SK-N-MC (cell line): Measurements from ENCODE around the gene ACO1.
A peak's percentile ranks its signal among the peaks of the same experiment; 100 is the strongest.

Experiments used
- DNase-seq: peaks from one replicate; pipeline ENCODE4 v3.0.0-alpha.2; 2011; ENCODE audit warnings: low read depth, low spot score
- H3K27ac ChIP-seq: fragments of 200-600 bp; sonication (generic); 2 replicates; pipeline ENCODE4 v1.5.1; 2016; ENCODE audit warnings: mixed run types
- H3K36me3 ChIP-seq: fragments of 200-600 bp; sonication (generic); 2 replicates; pipeline ENCODE4 v1.6.1; 2017; ENCODE audit warnings: antibody characterized with exemption, low read length, mixed read lengths; ENCODE audit not compliant: insufficient read depth
- H3K4me3 ChIP-seq: fragments of 200-600 bp; sonication (generic); 2 replicates; pipeline ENCODE4 v1.5.1; 2016
- H3K9ac ChIP-seq: fragments of 200-600 bp; sonication (generic); 2 replicates; pipeline ENCODE4 v1.8.0; 2017; ENCODE audit warnings: mixed run types, mixed read lengths; ENCODE audit not compliant: insufficient read length
- H3K9me3 ChIP-seq: fragments of 200-600 bp; sonication (generic); 2 replicates; pipeline ENCODE4 v1.6.1; 2017; ENCODE audit warnings: low read depth, mild to moderate bottlenecking, antibody characterized with exemption, low read length, moderate library complexity, mixed read lengths
- EZH2 ChIP-seq: fragments of 200-600 bp; sonication (generic); IDR thresholded peaks from one replicate; pipeline ENCODE4 v1.6.1; 2017; ENCODE audit warnings: antibody characterized with exemption
- FOXP2 ChIP-seq: optimal IDR thresholded peaks from 2 replicates; pipeline ENCODE3; 2011; ENCODE audit warnings: mild to moderate bottlenecking, moderate library complexity; ENCODE audit not compliant: insufficient read depth; ENCODE audit errors: extremely low read length, control extremely low read depth
- POLR2AphosphoS5 ChIP-seq: IDR thresholded peaks from 2 replicates; pipeline ENCODE4 v1.6.1; 2012; ENCODE audit warnings: mild to moderate bottlenecking, low read depth, low read length, borderline replicate concordance

ACO1 gene

DNA sequence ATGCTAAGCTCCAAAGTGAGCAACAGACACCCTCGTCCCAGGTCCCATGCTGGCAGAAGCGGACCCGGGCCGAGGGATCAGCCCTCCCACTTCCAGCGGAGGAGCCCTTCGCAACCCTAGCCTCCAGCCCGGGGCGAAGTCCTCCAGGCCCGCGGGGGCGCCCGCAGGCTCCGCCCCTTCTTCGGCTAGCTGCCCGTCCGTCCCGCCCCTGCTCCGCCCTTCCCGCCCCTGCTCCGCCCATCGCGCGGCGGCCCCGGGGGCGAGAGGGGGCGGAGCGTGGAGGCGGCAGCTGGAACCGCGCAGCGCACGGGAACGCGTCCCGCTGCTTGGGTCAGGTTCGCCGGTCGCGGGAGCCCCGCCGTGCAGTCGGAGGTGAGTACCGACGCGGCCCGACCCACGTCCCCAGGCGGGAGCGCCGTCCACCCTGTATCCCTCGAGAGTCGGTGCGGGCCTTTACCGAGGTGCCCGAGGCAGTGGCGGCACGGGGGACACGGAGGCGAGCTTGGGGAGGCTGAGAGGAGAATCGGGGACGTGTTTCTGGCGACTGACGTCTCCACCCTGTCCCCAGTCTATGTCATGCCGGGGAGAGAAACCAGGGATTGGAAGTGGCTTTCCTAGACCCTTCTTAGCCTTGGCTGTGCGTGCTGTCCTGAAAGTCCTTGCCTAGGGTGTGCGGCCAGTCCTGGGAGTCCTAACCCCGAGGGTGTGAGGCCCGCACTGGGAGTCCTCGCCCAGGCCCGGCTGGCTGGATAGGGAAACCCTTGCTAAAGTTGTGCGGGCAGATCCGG is at the start of gene ACO1:
TSS of gene ACO1 (plus strand) at position 280 of the 788 bp plus-strand sequence. CDS start 20,864 bp downstream, outside the sequence.
- no peaks in the 10 kb centered on the region for H3K9me3 ChIP-seq
- H3K27ac ChIP-seq: no peak within 1 kb of the TSS
- peak within 1 kb of the TSS; percentile 84 for H3K4me3 ChIP-seq
- DNase-seq: no peak
- TF ChIP-seq POLR2AphosphoS5 (peak; percentile 77; the same call in 1 of the 2 replicates), EZH2 (no peak), FOXP2 (peak; percentile 46)
- H3K9ac ChIP-seq: peak within 1 kb of the TSS; percentile 66
- no peaks in the 10 kb centered on the region for H3K36me3 ChIP-seq

DNA sequence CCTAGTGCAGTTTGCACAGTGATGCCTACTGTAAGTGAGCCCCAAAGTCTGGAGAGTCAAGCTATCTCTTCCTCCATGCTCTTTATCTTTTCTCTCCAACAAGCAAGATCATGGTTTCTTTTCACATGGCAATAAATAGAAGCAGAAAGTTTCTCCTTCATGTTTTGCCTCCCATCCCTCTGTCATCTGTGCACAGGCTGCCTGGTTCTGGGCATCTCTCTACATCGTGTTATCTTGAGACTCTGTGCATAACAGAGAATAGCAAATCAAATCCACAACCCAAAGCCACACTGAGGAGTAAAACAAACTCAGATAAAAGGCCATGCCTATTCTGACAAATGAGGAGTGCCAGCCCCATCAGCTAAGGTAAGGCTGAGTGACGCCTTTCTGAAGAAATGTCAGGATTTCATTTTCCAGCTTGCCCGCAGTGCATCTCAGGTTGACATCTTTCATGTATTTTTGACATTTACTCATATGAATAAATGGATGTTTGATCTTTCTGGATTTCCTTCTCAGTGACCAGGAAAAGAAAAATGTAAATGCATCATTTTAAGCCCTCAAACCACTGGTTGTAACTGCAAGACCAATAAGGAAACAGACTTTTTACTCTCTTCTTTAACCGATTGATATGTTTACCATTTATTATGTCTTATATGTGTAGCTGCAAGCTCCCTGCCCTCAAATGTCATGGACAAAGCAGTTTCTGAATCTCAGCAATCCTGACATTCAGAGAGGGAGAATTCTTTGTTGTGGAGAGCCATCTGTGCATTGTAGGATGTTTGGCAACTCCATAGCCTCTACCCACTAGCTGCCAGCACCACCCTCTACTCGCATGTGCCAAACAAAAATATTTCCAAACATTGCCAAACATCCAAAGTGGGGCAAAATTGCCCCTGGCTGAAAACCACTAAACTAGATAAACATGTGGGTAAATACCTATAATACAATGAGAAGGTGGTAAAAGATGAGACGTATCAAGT is 49.2 kb upstream of the ACO1 start:
- no peaks in the 10 kb centered on the region for H3K36me3 ChIP-seq
- no peaks in the 10 kb centered on the region; the same call in 1 of the 2 replicates for H3K9me3 ChIP-seq
- no peak overlapping the region for H3K27ac ChIP-seq
- TF ChIP-seq POLR2AphosphoS5: no peak
- no peak for TF ChIP-seq FOXP2
- no peak for TF ChIP-seq EZH2
- no peak for DNase-seq
- H3K9ac ChIP-seq: no peak overlapping the region
- no peak overlapping the region for H3K4me3 ChIP-seq

DNA sequence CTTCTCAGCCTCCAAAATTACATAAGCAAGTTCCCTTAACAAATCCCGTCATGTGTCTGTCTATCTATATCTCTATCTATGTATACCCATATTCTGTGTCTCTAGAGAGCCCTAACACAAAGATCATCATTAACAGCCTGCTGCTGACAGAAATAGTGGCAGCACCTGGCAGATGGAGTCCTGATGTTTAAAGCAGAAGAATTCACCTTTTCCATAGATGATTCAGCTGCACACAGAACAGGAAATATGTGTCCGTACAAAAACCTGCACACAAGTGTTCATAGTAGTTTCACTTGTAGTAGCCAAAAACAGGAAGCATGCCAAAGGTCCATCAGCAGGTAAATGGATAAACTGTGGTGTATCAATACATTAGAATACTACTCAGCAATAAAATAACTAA is 45.0 kb upstream of the ACO1 start:
- Histone ChIP-seq H3K9ac (no peak overlapping the region), H3K27ac (no peak overlapping the region), H3K9me3 (no peaks in the 10 kb centered on the region), H3K36me3 (no peaks in the 10 kb centered on the region), H3K4me3 (no peak overlapping the region)
- no peak for TF ChIP-seq POLR2AphosphoS5
- no peak for TF ChIP-seq FOXP2
- TF ChIP-seq EZH2: no peak
- DNase-seq: no peak

DNA sequence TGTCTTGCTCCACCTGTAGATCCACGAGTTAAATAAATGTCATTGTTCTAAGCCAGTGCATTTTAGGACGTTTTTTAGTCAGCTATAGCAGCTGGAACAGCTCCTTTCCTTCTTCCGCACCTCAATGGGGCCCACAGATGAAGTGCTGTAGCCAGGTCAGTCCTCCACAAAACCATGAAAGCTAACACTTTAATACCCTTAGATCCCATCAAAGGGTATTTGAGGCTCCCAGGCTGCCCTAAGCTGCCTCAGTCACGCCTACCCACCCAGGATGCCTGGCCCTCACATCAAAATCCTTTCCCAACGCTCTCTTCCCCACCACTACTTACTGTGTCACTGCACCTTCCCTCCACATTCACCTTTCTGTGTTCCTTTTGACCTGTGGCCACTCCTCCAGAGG is 44.1 kb upstream of the ACO1 start:
- no peak for DNase-seq
- no peak for TF ChIP-seq EZH2
- TF ChIP-seq POLR2AphosphoS5: no peak
- no peak for TF ChIP-seq FOXP2
- Histone ChIP-seq H3K27ac (no peak overlapping the region), H3K9ac (no peak overlapping the region), H3K9me3 (no peaks in the 10 kb centered on the region), H3K36me3 (no peaks in the 10 kb centered on the region), H3K4me3 (no peak overlapping the region)

DNA sequence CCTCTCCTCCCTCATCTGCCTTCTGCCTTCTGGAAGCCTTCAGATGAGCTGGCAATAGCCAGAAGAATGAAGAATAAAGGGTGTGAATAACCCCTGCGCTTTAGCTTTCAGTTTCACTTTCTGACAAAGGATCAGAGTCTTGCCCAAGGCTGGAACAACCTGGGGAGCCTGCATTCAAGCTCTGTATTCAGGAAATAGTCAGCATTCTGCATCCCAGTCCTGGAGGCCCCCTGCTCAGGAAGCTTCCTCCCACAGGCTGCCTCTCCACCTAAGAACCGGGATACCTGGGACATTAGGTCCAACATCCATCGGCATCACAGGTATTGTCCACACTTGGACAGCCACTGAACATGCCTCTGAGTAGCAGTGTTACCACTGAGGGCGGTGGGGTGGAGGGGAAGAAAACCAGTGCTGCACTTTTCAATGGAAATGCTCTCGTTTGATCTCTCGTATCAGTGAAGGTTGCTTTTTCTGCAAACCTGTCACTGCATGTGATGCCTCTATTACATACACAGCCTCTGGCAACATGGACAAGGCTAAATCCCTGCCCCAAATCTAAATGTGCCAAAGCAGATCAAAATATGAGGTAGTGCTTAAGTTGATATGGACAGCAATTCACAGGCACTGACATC is 39.8 kb upstream of the ACO1 start:
- TF ChIP-seq POLR2AphosphoS5: no peak
- no peak for TF ChIP-seq FOXP2
- no peak for TF ChIP-seq EZH2

DNA sequence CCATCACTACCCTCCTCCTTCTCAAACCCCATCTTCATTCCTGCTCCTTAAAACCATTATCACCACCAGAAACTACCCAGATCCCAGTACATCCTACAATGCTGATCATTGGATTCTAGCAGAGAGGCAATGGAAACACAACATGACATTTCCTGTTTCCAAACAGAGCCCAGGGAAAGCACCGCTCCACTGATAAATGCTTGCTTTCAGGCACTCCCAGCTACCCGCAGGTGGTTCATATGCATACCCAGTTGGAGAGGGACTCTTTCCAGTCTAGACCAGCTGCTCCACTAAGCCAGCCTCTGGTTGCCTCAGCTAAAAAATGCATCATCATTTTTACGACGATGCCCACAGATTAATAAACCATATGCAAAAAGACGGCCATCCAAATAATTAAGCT is 39.2 kb upstream of the ACO1 start:
- H3K4me3 ChIP-seq: no peak overlapping the region
- H3K27ac ChIP-seq: no peak overlapping the region
- TF ChIP-seq FOXP2 (no peak), POLR2AphosphoS5 (no peak), EZH2 (no peak)
- no peaks in the 10 kb centered on the region for H3K36me3 ChIP-seq
- H3K9ac ChIP-seq: no peak overlapping the region
- H3K9me3 ChIP-seq: no peaks in the 10 kb centered on the region
- no peak for DNase-seq

More for the DNA sequence above, 39.8 kb upstream of the ACO1 start:
- no peaks in the 10 kb centered on the region for H3K36me3 ChIP-seq
- no peak for DNase-seq
- H3K9ac ChIP-seq: no peak overlapping the region
- no peak overlapping the region for H3K27ac ChIP-seq
- H3K9me3 ChIP-seq: no peaks in the 10 kb centered on the region
- H3K4me3 ChIP-seq: no peak overlapping the region

DNA sequence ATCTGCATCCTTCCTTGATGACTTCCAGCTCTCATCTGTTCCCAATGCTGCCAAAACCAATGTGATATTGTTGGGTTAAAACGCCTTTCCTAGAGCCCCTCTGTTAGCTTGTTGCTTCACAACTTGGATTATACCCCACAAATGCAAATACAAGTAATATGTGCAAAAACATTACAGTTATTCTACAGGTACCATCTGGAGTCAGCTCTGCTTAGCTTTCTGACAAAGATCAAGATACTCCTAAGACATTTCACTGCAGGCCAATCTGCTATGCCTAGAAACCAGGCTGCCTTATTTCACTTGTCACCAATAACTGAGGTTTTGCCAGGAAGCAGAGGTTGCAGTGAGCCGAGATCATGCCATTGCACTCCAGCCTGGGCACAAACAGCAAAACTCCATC is 36.9 kb upstream of the ACO1 start:
- H3K36me3 ChIP-seq: no peaks in the 10 kb centered on the region
- no peaks in the 10 kb centered on the region for H3K9me3 ChIP-seq
- TF ChIP-seq POLR2AphosphoS5 (no peak), EZH2 (no peak), FOXP2 (no peak)
- H3K27ac ChIP-seq: no peak overlapping the region
- DNase-seq: no peak
- H3K9ac ChIP-seq: no peak overlapping the region
- no peak overlapping the region for H3K4me3 ChIP-seq

DNA sequence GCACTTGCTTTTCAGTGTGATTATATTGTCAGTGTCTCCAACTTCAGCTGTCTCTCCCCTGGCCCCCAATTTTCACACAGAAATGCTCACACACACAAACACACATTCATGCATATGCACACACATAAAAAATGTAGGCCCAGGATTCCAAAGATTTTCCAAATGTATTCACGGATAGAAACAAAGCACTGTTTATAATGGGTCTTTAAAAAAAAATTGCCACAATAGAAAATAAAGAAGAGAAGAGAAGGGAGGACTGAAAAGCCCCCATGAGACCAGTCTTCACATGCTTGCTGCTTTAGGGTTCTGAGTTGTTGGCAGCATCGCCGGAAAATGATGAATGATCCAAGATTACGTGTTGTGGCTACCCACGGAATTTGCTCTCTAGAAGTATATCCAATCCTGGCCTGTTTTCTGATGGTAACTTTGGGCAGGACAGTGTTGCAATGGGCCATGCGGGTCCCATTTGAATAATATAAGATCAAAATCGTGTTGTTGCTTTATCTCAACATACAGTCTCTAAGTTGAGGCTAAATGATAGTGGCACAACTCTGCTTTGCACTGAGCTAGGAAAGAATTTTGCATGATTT is 36.2 kb upstream of the ACO1 start:
- H3K4me3 ChIP-seq: no peak overlapping the region
- H3K27ac ChIP-seq: no peak overlapping the region
- no peak for TF ChIP-seq FOXP2
- no peak for TF ChIP-seq EZH2
- H3K9ac ChIP-seq: no peak overlapping the region
- no peak for DNase-seq
- H3K9me3 ChIP-seq: no peaks in the 10 kb centered on the region
- H3K36me3 ChIP-seq: no peaks in the 10 kb centered on the region
